A549 (cell line): ENCODE results near the gene DUXB. TPM values are rescaled to one million over a fixed set of nuclear protein-coding genes. Genes with fewer than 3 reads are reported as not detected.
A peak's percentile ranks its signal among the peaks of the same experiment; 100 is the strongest.

Source experiments
- ATAC-seq, 2 experiments: fragments of 200-7000 bp in 1 of 2; fragments of >200 bp in 1 of 2; cut with Nextera tagmentation in 1 of 2; cut with Tn5 transposase in 1 of 2; 3 replicates each; pipeline versions ENCODE4 v1.8.0 to v1.9.1; 2018 to 2020; ENCODE audit warnings: mild to moderate bottlenecking in 1 of 2, moderate library complexity in 1 of 2
- CTCF ChIA-PET: fragments of 300-600 bp; sonication (Branson Sonifier 250); formaldehyde crosslinking; extraction: SDS; loops from one replicate; lab custom pipeline; 2021; ENCODE audit warnings: antibody characterized with exemption, inconsistent platforms; lab: Yijun Ruan, JAX
- POLR2A ChIA-PET: fragments of 350-600 bp; formaldehyde crosslinking; extraction: SDS; loops from one replicate; lab custom pipeline; 2021; ENCODE audit warnings: antibody characterized with exemption, inconsistent platforms; lab: Yijun Ruan, JAX
- DNase-seq, 2 experiments: peaks; one replicate each; pipeline versions ENCODE4 v3.0.0 to v3.0.0-alpha.2; 2011 to 2016; ENCODE audit warnings: low read depth in 1 of 2, low spot score in 1 of 2
- FAIRE-seq: peaks from 2 replicates; lab custom pipeline; 2011; peaks lifted over from hg19 to GRCh38; lab: Jason Lieb, UNC
- H3K27ac ChIP-seq, 2 experiments: fragments of >200 bp; sonication (Bioruptor Twin); formaldehyde crosslinking; 3 replicates each; pipeline ENCODE4 v1.5.1; 2016 to 2017
- H3K4me1 ChIP-seq: fragments of >200 bp; sonication (Bioruptor Twin); formaldehyde crosslinking; 3 replicates; pipeline ENCODE4 v1.6.1; 2016
- H3K4me2 ChIP-seq: fragments of >200 bp; sonication (Bioruptor Twin); formaldehyde crosslinking; 3 replicates; pipeline ENCODE4 v1.6.1; 2016
- H3K4me3 ChIP-seq: fragments of >200 bp; sonication (Bioruptor Twin); formaldehyde crosslinking; 3 replicates; pipeline ENCODE4 v1.5.1; 2016
- H3K9me3 ChIP-seq: fragments of >200 bp; sonication (Bioruptor Twin); formaldehyde crosslinking; 3 replicates; pipeline ENCODE4 v1.6.1; 2016
- BCL3 ChIP-seq: fragments of >200 bp; sonication (Bioruptor Twin); formaldehyde crosslinking; IDR thresholded peaks from 3 replicates; pipeline ENCODE4 v1.6.1; 2016
- CBX2 ChIP-seq: fragments of 200-600 bp; sonication (generic); IDR thresholded peaks from 2 replicates; pipeline ENCODE4 v1.6.1; 2016; ENCODE audit warnings: low read depth, mild to moderate bottlenecking, borderline replicate concordance
- CBX8 ChIP-seq: fragments of 200-600 bp; sonication (generic); IDR thresholded peaks from 2 replicates; pipeline ENCODE4 v1.6.1; 2016
- CHD2 ChIP-seq: fragments of 150-350 bp; IDR thresholded peaks from 2 replicates; pipeline ENCODE4 v1.6.1; 2014; ENCODE audit warnings: low read length; ENCODE audit not compliant: partially characterized antibody
- CHD4 ChIP-seq: fragments of 200-600 bp; sonication (generic); IDR thresholded peaks from 2 replicates; pipeline ENCODE4 v1.6.1; 2016; ENCODE audit warnings: antibody characterized with exemption, mild to moderate bottlenecking, borderline replicate concordance
- E2F6 ChIP-seq: IDR thresholded peaks from 2 replicates; pipeline ENCODE4 v1.6.1; 2012; ENCODE audit warnings: low read depth, borderline replicate concordance
- ELK1 ChIP-seq: fragments of 150-350 bp; IDR thresholded peaks from 2 replicates; pipeline ENCODE4 v1.6.1; 2014; ENCODE audit warnings: low read depth, mild to moderate bottlenecking, low read length
- GATA3 ChIP-seq: IDR thresholded peaks from 2 replicates; pipeline ENCODE4 v1.6.1; 2012; ENCODE audit warnings: borderline replicate concordance
- HDAC2 ChIP-seq: fragments of 200-600 bp; sonication (generic); IDR thresholded peaks from 2 replicates; pipeline ENCODE4 v1.6.1; 2016
- HEYL ChIP-seq: fragments of 250-450 bp; sonication (Bioruptor Pico); IDR thresholded peaks from 2 replicates; pipeline ENCODE4 v1.8.0; 2021; ENCODE audit warnings: mild to moderate bottlenecking, moderate library complexity
- HOXB13 ChIP-seq: fragments of 250-450 bp; sonication (Bioruptor Pico); IDR thresholded peaks from 2 replicates; pipeline ENCODE4 v1.5.0; 2020; ENCODE audit warnings: low read depth, mild to moderate bottlenecking, moderate library complexity
- HOXB5 ChIP-seq: fragments of 250-450 bp; sonication (Bioruptor Pico); IDR thresholded peaks from 2 replicates; pipeline ENCODE4 v1.5.0; 2020; ENCODE audit warnings: mild to moderate bottlenecking, moderate library complexity
- JUN ChIP-seq, 2 experiments: fragments of >200 bp; sonication (Bioruptor Twin); formaldehyde crosslinking; IDR thresholded peaks; 2 replicates in 1 of 2; 3 replicates in 1 of 2; pipeline ENCODE4 v1.6.1; 2016 to 2017
- KDM1A ChIP-seq: fragments of 200-600 bp; sonication (generic); IDR thresholded peaks from 2 replicates; pipeline ENCODE4 v1.6.1; 2016; ENCODE audit warnings: low read depth, mild to moderate bottlenecking
- KDM5A ChIP-seq: fragments of 200-600 bp; sonication (generic); IDR thresholded peaks from 2 replicates; pipeline ENCODE4 v1.6.1; 2016; ENCODE audit warnings: antibody characterized with exemption, mild to moderate bottlenecking
- MAX ChIP-seq: IDR thresholded peaks from 2 replicates; pipeline ENCODE4 v1.6.1; 2012
- MAZ ChIP-seq: fragments of 150-350 bp; IDR thresholded peaks from 2 replicates; pipeline ENCODE4 v1.6.1; 2014; ENCODE audit warnings: antibody characterized with exemption, low read depth, low read length, borderline replicate concordance
- MYC ChIP-seq: IDR thresholded peaks from 2 replicates; pipeline ENCODE4 v1.6.1; 2012; ENCODE audit warnings: mild to moderate bottlenecking, inconsistent platforms, low read length, improper control_type of control experiment, borderline replicate concordance
- PHF8 ChIP-seq: fragments of 200-600 bp; sonication (generic); IDR thresholded peaks from 2 replicates; pipeline ENCODE4 v1.6.1; 2016; ENCODE audit warnings: low read depth, mild to moderate bottlenecking, antibody characterized with exemption, moderate library complexity, borderline replicate concordance
- POLR2A ChIP-seq: IDR thresholded peaks from 2 replicates; pipeline ENCODE4 v1.6.1; 2012; ENCODE audit warnings: mild to moderate bottlenecking, low read length
- POLR2AphosphoS2 ChIP-seq: conservative IDR thresholded peaks from 2 replicates; pipeline ENCODE4 v1.6.1; 2012; ENCODE audit warnings: low read length, improper control_type of control experiment, inconsistent platforms
- RARB ChIP-seq: fragments of 250-450 bp; sonication (Bioruptor Pico); IDR thresholded peaks from 2 replicates; pipeline ENCODE4 v1.8.0; 2021; ENCODE audit warnings: mild to moderate bottlenecking, moderate library complexity
- RCOR1 ChIP-seq: fragments of 150-350 bp; IDR thresholded peaks from 2 replicates; pipeline ENCODE4 v1.6.1; 2014; ENCODE audit warnings: antibody characterized with exemption, low read length, low read depth
- REST ChIP-seq: fragments of 200-600 bp; sonication (generic); IDR thresholded peaks from 2 replicates; pipeline ENCODE4 v1.6.1; 2016; ENCODE audit warnings: antibody characterized with exemption, mild to moderate bottlenecking, moderate library complexity
- RFX5 ChIP-seq: fragments of 450-650 bp; IDR thresholded peaks from 2 replicates; pipeline ENCODE4 v1.7.1; 2014; ENCODE audit warnings: antibody characterized with exemption, mild to moderate bottlenecking, moderate library complexity
- TP53 ChIP-seq: fragments of 250-450 bp; sonication (Bioruptor Pico); IDR thresholded peaks from 2 replicates; pipeline ENCODE4 v1.5.0; 2021; ENCODE audit warnings: mild to moderate bottlenecking, moderate library complexity
- ZFP36 ChIP-seq: fragments of 450-650 bp; IDR thresholded peaks from 2 replicates; pipeline ENCODE4 v1.6.1; 2014; ENCODE audit warnings: borderline replicate concordance; ENCODE audit not compliant: partially characterized antibody
- WGBS: methylation state at CpG from one replicate; pipeline ENCODE4 v1.1.6; 2017; ENCODE audit errors: missing lambda C conversion rate; 5-methylcytosine and 5-hydroxymethylcytosine counted together
- polyA plus RNA-seq, 4 experiments: library from polyadenylated mRNA; depleted of rRNA in 3 of 4; stranded (reverse); fragments of >200 nt; fragmentation: RNase III in 1 of 4; extraction: RNeasy Plus Mini Kit Qiagen cat#74134 plus additional on column Dnase treatment in 1 of 4; gene quantifications; 2 replicates in 3 of 4; 3 replicates in 1 of 4; pipeline ENCODE4 v1.2.3, GENCODE V29; 2011 to 2017

Gene DUXB
- polyA plus RNA-seq, 2 of the 4 experiments (the other 2 are of a cell fraction): not detected

- no peak overlapping the region for H3K4me3 ChIP-seq
- ATAC-seq: no peak
- TF ChIP-seq HOXB5 (CRISPR knock-in tag) (no peak), KDM1A (no peak), BCL3 (no peak), RCOR1 (no peak), HEYL (no peak), ELK1 (no peak), MAZ (no peak), POLR2A (no peak), MAX (no peak), JUN (IDR thresholded peaks at IDR 0.05) (no peak), E2F6 (no peak), POLR2AphosphoS2 (no peak), RARB (CRISPR knock-in tag) (no peak)
- TF ChIP-seq, all 56 proteins: peak for 0
- no peak overlapping the region for H3K27ac ChIP-seq
- H3K4me2 ChIP-seq: no peak overlapping the region
- FAIRE-seq (no peak), DNase-seq (no peak)
- ChIA-PET POLR2A (no interaction called here), CTCF (no interaction called here)
- no peaks in the 10 kb centered on the region for H3K4me1 ChIP-seq
- WGBS: 12% methylated on average over 1 of the region's 1 CpG
- H3K9me3 ChIP-seq: peaks cover 30% of the 10 kb centered on the region
Observed at GRCh38 chr16:75745242-75745641, 44.0 kb upstream of the DUXB start.

GRCh38 chr16:75742424-75743047 is 41.3 kb upstream of the DUXB start:
- ChIA-PET POLR2A (no interaction called here), CTCF (no interaction called here)
- no peak overlapping the region for H3K4me2 ChIP-seq
- H3K4me3 ChIP-seq: no peak overlapping the region
- DNase-seq (peak in 1 of 2 experiments; percentile 31), FAIRE-seq (no peak), ATAC-seq (no peak)
- H3K4me1 ChIP-seq: no peaks in the 10 kb centered on the region
- no peak for TF ChIP-seq GATA3
- TF ChIP-seq ZFP36: peak; percentile 92
- no peak for TF ChIP-seq PHF8
- peaks cover 35% of the 10 kb centered on the region for H3K9me3 ChIP-seq
- H3K27ac ChIP-seq: no peak overlapping the region
- WGBS: 0% methylated on average over 1 of the region's 1 CpG

- DNase-seq (no peak), ATAC-seq (peak in 1 of 2 experiments; percentile 45; a peak in 2 of 6 replicates), FAIRE-seq (no peak)
- TF ChIP-seq TP53 (CRISPR knock-in tag) (no peak), REST (no peak), HDAC2 (no peak), CHD2 (no peak), JUN (IDR thresholded peaks at IDR 0.05) (no peak), CHD4 (no peak), RFX5 (no peak), CBX8 (no peak), MYC (no peak), HOXB13 (CRISPR knock-in tag) (no peak), PHF8 (no peak), KDM5A (no peak), CBX2 (no peak)
- Histone ChIP-seq H3K9me3 (no peaks in the 10 kb centered on the region), H3K4me1 (no peaks in the 10 kb centered on the region), H3K4me2 (no peak overlapping the region), H3K4me3 (no peak overlapping the region), H3K27ac (no peak overlapping the region)
- ChIA-PET POLR2A (no interaction called here), CTCF (interaction anchor here (0.8 kb wide), 1 partner anchor 85 kb away, joined by 3 read pairs; no protein-coding TSS in a partner anchor)
- 25% methylated on average over 6 of the region's 6 CpGs for WGBS
Observed at GRCh38 chr16:75733305-75734211, 32.3 kb upstream of the DUXB start.
